HG03354 (cell line): ENCODE results near the gene SNX8.
"Not testable (repeated sequence)": the region's sequence is repeated elsewhere in the genome, so short reads cannot be mapped to it uniquely, and the experiment has no call there.

Experiments
- ATAC-seq: cut with Tn5 transposase; IDR thresholded peaks from one replicate; pipeline ENCODE4 v1.9.1; 2021; ENCODE audit warnings: mild to moderate bottlenecking; ENCODE audit not compliant: unreplicated experiment, poor library complexity, severe bottlenecking

SNX8 gene

DNA sequence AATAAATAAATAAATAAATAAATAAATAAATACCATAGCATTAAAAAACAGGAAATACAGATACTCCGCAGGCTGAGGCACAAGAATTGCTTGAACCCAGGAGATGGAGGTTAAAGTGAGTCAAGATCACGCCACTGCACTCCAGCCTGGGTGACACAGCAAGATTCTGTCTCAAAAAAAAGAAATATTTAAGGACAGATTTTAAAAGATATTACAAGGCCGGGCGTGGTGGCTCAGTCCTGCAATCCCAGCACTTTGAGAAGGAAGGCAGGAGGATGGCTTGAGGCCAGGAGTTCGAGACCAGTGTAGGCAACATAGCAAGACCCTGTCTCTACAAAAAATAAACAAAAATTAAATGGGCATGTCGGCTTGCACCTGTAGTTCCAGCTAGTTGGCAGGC is 17.5 kb upstream of the SNX8 start:
- no peak for ATAC-seq

DNA sequence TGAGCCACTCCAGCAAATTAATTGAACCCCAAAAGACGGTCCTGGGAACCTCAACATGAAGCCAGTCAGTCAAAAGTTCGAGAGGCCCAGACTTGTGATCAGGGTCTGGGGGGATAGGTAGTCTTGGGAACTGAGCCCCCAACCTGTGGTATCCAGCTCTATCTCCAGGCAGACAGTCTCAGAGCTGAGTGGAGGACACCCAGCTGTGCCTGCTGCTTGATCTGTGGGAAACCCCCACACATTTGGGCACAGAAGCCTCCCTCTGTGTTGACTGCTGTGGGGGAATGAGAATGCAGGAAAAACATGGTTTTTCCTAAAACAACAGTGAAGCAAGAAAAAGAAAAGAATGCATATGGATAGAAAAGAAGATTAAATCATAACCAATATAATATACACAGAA is 16.3 kb upstream of the SNX8 start:
- no peak for ATAC-seq

DNA sequence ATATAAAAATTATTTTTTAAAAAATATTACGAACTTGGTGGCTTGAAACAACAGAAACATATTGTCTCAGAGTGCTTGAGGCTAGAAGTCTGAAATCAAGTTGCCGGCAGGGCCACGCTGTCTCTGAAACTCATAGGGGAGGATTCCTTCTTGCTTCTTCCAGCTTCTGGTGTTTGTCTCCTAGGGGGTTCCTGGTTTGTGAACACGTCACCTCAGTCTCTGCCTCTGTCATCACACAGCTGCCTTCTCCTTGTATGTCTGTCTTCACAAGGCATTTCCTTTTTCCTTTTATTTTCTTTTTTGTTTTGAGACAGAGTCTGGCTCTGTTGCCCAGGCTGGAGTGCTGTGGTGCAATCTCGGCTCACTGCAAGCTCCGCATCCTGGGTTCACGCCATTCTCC is 12.7 kb upstream of the SNX8 start:
- no peak for ATAC-seq

DNA sequence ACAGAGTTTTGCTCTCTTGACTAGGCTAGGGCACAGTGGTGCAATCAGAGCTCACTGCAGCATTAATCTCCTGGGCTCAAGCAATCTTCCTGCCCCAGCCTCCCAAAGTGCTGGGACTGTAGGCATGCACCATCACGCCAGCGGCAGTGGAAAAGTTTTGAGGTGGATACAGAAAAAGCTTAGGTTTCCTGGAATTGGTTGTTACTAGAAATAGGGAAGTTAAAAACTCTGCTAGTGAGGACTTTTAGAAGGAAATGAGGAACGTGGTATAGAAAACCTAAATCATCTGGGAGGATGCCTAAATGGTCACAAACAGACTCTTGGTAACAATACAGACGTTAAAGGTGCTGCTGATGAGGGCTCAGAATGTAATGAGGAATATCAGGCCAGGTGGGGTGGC is 10.9 kb upstream of the SNX8 start:
- no peak for ATAC-seq

DNA sequence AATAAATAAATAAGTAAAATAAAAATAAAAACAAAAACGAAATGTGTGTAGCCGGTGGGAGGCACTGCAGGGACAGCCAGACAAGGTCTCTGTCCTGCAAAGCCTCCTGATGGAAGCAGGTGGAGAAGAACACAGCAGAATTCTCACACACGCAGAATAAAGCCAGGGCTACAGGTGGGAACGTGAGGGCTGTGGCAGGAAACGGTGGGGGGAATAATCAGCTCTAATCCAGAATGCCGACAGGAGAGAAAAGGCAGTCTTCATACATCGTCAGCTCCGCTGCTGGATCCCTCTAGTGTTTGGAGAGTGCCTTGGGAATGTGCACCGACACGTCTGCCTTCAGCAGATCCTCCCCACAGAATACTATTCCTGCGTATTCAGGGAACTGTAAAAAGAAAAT is 6.8 kb upstream of the SNX8 start:
- no peak for ATAC-seq

DNA sequence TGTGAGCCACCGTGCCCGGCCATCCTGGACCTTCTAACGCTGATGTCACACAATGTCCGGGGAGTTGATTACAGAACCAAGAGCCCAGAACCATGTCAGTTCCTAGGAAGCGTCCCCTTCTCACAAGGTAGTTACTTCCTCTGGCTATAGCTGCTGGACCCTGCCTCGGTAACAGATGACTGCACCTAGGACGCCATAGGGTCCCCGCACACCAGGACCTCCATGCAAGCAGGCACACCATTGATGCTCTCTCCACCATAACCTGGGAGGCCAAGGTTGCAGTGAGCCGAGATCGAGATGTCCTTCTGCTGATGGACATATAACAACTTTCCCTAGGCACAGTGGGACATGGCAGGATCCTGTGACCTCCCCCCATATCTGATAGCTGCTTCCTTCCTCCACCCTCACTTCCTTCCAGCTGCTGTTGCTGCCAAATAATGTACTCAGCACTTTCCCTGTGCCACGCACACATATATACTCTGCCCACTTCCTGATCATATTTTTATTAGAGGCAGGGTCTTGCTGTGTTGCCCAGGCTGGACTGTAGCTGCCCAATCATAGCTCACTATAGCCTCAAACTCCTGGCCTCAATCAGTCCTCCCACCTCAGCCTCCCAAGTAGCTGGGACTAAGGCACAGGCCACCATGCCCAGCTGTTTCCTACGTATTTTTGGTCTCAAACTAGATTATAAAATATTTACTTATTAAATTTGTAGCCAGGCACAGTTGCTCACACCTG is 3.5 kb upstream of the SNX8 start:
- no peak for ATAC-seq

DNA sequence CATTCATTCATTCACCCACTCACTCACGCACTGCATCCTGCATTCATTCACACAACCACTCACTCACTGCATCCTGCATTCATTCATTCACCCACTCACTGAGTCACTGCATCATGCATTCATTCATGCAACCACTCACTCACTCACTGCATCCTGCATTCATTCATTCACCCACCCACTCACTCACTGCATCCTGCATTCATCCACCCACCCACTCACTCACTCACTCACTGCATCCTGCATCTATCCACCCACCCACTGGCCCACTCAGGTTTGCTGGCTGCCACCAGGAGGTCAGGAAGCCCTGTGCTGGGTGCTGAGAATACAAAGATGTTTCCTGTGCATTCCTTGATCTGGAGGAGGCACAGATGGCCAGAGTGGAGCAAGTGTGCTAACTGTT is 2.3 kb upstream of the SNX8 start:
- ATAC-seq = no peak

DNA sequence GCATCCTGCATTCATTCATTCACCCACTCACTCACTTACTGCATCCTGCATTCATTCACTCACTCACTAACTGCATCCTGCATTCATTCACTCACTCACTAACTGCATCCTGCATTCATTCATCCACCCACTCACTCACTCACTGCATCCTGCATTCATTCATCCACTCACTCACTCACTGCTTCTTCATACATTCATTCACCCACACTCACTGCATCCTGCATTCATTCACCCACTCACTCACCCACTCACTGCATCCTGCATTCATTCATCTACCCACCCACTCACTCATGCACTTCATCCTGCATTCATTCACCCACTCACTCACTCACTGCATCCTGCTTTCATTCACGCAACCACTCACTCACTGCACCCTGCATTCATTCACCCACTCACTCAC is 1.5 kb upstream of the SNX8 start:
- ATAC-seq = no peak

DNA sequence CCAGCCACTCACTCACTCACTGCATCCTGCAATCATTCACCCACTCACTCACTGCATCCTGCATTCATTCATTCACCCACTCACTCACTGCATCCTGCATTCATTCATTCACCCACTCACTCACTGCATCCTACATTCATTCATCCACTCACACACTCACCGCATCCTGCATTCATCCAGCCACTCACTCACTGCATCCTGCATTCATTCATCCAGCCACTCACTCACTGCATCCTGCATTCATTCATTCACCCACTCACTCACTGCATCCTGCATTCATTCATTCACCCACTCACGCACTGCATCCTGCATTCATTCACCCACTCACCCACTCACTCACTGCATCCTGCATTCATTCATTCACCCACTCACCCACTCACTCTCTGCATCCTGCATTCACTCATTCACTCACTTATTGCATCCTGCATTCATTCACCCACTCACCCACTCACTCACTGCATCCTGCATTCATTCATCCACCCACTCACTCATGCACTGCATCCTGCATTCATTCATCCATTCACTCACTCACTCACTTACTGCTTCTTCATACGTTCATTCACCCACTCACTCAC is 802 bp upstream of the SNX8 start:
- not testable (repeated sequence) for ATAC-seq

DNA sequence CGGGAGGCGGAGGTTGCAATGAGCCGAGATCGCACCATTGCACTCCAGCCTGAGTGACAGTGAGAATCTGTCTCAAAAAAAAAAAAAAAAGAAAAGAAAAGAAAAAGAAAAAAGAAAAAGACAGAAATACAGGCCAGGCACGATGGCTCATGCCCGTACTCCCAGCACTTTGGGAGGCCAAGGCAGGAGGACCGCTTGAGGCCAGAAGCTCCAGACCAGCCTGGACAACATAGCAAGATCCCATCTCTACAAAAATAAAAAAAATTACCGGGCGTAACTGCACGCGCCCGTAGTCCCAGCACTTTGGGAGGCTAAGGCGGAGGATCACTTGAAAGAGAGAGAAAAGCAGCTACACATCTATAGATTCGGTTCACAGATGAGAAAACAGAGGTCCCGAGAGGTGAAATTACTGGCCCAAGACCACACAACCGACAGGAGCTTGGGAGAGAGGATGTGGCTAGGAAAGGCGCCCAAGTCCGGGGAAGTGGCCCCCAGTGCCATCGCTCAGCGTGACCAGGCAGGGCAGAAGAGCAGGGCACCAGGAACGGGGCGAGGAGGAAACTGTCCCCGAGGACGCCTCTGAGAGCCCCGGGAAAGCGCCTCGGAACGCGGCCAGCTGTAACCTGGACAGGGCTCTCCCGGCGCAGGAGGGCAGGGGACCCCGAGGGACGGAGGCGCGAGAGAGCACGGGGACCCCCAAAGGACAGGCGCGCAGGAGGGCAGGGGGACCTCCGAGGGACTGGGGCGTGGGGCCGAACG is 612 bp downstream of the SNX8 start:
- ATAC-seq = peak; percentile 19

DNA sequence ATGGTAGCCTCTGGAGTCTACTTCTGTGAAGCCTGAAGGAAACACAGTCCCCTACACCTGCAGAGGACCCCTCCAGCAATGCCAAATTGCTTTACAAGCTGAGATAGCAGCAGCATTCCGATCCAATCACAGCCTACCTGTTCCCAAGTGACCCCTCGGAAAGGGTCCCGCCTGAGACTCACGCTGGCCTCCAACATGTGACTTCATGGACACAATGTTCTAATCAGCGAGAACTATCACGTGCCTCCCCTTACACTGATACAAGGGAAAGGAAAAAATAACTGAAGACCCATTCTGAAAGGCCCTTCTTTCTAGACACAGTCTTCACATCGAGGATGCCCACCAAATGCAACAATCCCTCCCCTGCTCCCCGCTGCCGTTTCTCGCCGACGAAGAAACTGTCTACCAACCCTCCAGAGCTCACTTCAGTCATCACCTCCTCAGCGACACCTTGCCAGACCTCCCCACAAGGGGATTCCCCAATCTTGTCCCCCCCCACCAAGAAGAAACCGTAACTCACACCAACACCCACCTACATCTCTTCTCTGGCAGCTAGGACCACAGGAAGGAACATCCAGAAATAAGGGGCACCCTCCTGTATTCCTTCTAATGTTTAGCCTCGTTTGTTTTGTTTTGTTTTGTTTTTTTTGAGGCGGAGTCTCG is 1.8 kb downstream of the SNX8 start:
- ATAC-seq = no peak

DNA sequence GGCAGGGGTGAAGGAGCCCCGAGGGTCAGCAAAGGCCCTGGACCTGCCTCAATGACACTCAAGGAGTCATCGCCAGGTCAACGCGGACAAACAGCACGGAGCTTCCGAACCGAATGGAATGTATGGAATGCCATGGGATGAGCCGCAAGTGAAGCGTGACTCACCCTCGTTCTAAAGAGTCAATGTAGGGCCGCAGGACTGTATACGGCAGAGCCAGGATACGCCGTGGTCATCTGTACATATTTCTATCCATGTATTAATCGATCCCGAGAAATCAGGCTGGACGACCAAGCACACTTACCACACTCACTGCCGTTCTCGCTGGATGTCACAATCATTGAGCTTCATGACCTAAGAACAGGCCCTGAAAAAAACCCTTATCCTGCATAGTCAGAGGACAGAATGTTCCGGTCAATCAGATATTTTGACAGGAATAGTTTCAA is 4.3 kb downstream of the SNX8 start:
- ATAC-seq = no peak

DNA sequence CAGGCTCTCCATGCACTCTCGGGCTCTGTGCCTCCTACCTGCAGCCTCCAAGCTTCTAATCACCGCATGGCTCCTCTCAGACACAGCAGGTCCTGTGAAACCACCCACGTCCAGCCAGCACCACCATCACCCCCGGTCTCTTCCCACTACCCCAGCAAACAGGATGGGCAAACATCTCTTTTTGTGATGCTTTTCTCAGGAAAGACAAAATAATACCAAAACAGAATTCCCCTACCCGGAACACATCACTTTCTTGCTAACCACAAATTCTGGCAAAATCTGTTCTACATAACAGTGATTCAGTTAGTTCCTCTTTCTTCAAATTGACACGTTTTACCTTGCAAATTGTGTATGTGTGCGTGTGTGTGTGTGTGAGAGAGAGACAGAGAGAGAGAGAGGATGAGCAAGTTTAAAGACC is 6.5 kb downstream of the SNX8 start:
- ATAC-seq = peak; percentile 57

DNA sequence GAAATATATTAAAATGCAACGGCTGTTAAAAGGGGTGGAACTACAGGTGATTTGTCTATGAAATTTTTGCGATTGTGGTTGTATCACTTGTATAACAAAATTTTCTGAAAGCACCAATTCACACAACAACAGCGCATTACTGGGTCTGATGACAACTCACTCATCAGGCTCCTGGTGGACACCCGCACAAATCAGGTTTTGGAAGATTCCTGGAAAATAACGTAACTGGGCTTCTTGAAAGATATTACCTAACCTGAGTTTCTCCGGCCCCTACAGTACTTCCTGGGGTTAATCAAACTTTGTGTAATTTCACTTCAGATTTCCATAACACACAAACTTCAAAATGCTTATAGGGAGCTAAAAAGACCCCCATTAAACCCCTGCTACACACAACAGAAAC is 7.6 kb downstream of the SNX8 start:
- no peak for ATAC-seq

DNA sequence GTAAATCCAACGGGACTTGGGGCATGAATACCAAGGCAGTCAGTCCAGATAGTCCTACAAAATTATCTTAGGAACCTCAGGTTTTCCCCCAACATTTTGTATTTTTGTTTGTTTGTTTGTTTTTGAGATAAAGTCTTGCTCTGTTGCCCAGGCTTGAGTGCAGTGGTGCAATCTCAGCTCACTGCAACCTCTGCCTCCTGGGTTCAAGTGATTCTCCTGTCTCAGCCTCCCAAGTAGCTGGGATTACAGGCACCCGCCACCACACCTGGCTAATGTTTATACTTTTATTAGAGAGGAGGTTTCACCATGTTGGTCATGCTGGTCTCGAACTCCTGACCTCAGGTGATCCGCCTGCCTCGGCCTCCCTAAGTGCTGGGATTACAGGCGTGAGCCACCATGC is 9.0 kb downstream of the SNX8 start:
- not testable (repeated sequence) for ATAC-seq

DNA sequence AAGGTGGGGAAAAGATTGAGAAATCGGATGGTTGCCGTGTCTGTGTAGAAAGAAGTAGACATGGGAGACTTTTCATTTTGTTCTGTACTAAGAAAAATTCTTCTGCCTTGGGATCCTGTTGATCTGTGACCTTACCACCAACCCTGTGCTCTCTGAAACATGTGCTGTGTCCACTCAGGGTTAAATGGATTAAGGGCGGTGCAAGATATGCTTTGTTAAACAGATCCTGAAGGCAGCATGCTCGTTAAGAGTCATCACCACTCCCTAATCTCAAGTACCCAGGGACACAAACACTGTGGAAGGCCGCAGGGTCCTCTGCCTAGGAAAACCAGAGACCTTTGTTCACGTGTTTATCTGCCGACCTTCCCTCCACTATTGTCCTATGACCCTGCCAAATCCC is 10.7 kb downstream of the SNX8 start:
- ATAC-seq = not testable (repeated sequence)

DNA sequence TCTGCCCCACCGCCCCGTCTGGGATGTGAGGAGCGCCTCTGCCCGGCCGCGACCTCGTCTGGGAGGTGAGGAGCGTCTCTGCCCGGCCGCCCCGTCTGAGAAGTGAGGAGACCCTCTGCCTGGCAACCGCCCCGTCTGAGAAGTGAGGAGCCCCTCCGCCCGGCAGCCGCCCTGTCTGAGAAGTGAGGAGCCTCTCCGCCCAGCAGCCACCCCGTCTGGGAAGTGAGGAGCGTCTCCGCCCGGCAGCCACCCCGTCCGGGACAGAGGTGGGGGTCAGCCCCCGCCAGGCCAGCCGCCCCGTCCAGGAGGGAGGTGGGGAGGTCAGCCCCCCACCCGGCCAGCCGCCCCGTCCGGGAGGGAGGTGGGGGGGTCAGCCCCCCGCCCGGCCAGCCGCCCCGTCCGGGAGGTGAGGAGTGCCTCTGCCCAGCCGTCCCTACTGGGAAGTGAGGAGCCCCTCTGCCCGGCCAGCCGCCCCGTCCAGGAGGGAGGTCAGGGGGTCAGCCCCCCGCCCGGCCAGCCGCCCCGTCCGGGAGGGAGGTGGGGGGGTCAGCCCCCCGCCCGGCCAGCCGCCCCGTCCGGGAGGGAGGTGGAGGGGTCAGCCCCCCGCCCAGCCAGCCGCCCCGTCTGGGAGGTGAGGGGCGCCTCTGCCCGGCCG is 11.4 kb downstream of the SNX8 start:
- ATAC-seq = not testable (repeated sequence)

DNA sequence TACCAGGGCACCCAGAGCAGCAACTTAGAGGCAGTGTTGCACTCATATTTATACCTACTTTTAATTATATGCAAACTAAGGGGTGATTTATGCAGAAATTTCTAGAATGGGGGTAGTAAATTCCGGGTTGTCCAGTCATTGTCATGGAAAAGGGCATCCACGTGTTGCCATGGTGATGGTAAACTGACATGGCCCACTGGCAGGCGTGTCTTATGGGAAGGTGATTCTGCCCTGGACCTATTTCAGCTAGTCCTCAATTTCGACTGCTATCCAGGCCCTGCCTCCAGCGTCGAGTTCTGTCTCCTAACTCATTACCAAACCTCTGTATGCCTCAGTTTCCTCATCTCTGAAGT is 12.8 kb downstream of the SNX8 start:
- no peak for ATAC-seq

DNA sequence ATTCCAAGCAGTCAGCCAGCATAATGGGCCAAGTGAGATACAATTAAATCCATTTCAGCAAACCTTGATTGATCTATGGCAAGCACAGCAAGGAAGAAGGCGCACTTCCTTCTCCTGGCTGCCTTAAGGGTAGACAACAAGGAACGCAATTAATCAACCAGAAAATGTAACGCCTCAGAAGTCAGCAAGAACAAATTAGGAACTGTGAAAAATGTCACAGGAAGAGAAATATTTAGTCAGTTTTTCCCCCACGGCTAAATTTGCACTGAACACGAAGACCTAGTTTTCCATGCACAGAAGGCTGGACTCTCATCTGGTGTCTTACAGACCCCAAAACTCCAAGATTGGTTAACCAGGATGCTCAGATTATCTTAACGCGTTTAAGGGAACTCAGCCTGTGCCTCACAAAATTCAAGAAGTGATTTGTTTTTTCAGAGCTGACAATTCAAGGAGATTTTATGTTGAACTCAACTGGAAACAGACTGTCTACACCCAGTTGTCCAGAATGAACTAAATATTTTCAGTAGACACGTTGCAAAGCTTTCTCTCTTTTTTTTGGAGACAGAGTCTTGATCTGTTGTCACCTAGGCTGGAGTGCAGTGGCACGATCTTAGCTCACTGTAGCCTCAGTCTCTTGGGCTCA is 14.2 kb downstream of the SNX8 start:
- no peak for ATAC-seq
